Smooth muscle cell (in vitro differentiated cells): ENCODE measurements around the gene APLF. TPM values are rescaled to one million over a fixed set of nuclear protein-coding genes. Genes with fewer than 3 reads are reported as not detected.
"Not testable (repeated sequence)": the region's sequence is repeated elsewhere in the genome, so short reads cannot be mapped to it uniquely, and the experiment has no call there.

Experiments used
- DNase-seq: peaks from one replicate; lab custom pipeline; 2025; ENCODE audit not compliant: unreplicated experiment; lab: John Stamatoyannopoulos, UW
- H2AFZ ChIP-seq: fragments of 200-600 bp; sonication (generic); 2 replicates; pipeline ENCODE4 v1.6.0; 2016; ENCODE audit warnings: antibody characterized with exemption, low read depth, mild to moderate bottlenecking
- H3F3A ChIP-seq: fragments of 200-600 bp; sonication (generic); 2 replicates; pipeline ENCODE4 v1.6.0; 2017; ENCODE audit warnings: antibody characterized with exemption, low read depth
- H3K27ac ChIP-seq: fragments of 200-600 bp; sonication (generic); 2 replicates; pipeline ENCODE4 v1.5.1; 2016; ENCODE audit warnings: low read depth, mild to moderate bottlenecking
- H3K27me3 ChIP-seq: fragments of 200-600 bp; sonication (generic); 2 replicates; pipeline ENCODE4 v1.6.1; 2016; ENCODE audit warnings: low read depth, mild to moderate bottlenecking
- H3K36me3 ChIP-seq: fragments of 200-600 bp; sonication (generic); 2 replicates; pipeline ENCODE4 v1.5.1; 2016; ENCODE audit warnings: low read depth
- H3K4me1 ChIP-seq: fragments of 200-600 bp; sonication (generic); 2 replicates; pipeline ENCODE4 v1.5.1; 2016; ENCODE audit warnings: low read depth
- H3K4me2 ChIP-seq: fragments of 200-600 bp; sonication (generic); 2 replicates; pipeline ENCODE4 v1.6.0; 2016; ENCODE audit warnings: mild to moderate bottlenecking
- H3K4me3 ChIP-seq: fragments of 200-600 bp; sonication (generic); 2 replicates; pipeline ENCODE4 v1.5.1; 2016; ENCODE audit warnings: mild to moderate bottlenecking
- H3K79me2 ChIP-seq: fragments of 200-600 bp; sonication (generic); 2 replicates; pipeline ENCODE4 v1.6.0; 2016; ENCODE audit warnings: low read depth, mild to moderate bottlenecking
- H3K9ac ChIP-seq: fragments of 200-600 bp; sonication (generic); 2 replicates; pipeline ENCODE4 v1.6.0; 2016; ENCODE audit warnings: low read depth
- H3K9me3 ChIP-seq: fragments of 200-600 bp; sonication (generic); replicated peaks from 2 replicates; pipeline ENCODE4 v1.5.1; 2016; ENCODE audit warnings: low read depth
- H4K20me1 ChIP-seq: fragments of 200-600 bp; sonication (generic); 2 replicates; pipeline ENCODE4 v1.6.0; 2016; ENCODE audit warnings: low read depth
- CTCF ChIP-seq: fragments of 200-600 bp; sonication (generic); IDR thresholded peaks from 2 replicates; pipeline ENCODE4 v1.5.1; 2017; ENCODE audit warnings: borderline replicate concordance, mild to moderate bottlenecking, antibody characterized with exemption; ENCODE audit not compliant: insufficient read depth, poor library complexity, severe bottlenecking
- WGBS: methylation state at CpG from one replicate; pipeline ENCODE4 v1.1.7; 2016; ENCODE audit warnings: low lambda C conversion rate; 5-methylcytosine and 5-hydroxymethylcytosine counted together
- polyA plus RNA-seq: library from polyadenylated mRNA; unstranded; fragments of >200 nt; fragmentation: Nextera tagmentation; extraction: Ambion mirVana; gene quantifications from 2 replicates; pipeline ENCODE4 v1.2.1, GENCODE V29; 2016
- total RNA-seq: library from RNA; depleted of rRNA; stranded (reverse); fragments of >200 nt; gene quantifications from 2 replicates; pipeline ENCODE4 v1.2.3, GENCODE V29; 2014

APLF gene
- total and polyA plus RNA-seq, 2 experiments from 2014 or later: 3.4 to 8.0 TPM

DNA sequence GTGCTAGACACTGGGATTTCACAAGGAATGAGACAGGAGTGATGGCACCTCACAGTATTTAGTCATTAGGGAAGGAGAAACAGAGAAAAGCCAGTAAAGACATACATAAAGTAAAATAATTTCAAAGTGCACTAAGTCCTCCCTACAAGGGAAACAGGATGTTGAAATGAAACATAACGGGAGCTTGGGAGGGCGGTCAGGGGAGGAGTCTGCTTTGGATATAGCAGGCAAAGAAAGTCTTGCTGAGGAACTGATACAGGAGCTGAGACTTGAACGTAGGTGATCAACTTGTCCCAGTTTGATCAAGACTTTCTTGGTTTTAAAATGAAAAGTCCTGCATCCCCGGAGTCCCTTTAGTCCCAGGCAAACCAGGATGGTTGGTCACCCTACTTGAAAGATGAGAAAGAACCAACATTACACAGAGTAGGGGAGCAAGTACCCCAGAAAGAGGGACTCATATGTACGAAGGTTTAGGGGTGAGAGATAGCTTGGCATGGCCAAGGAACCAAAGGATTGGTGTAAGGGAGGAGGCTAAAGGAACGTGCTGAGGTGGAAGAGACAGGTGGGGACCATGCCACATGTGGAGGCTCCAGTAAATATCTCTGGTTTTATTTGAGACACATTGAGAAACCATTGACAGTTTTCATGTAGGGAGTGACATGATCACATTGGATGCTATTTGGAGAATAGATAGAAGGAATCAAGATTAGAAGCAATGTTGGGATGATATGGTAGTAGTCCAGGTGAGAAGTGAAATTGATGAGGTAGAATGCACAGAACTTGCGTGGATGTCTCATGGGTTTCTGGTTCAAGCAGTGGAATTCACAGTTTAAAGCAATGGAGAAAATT lies 28.7 kb upstream of the APLF start:
- H3K4me1 ChIP-seq: peaks cover 3% of the 10 kb centered on the region
- no peak overlapping the region for H3K4me2 ChIP-seq
- H3K4me3 ChIP-seq: no peak overlapping the region
- H2AFZ ChIP-seq: peak overlapping the region; percentile 41
- DNase-seq: no peak
- H3K27ac ChIP-seq: no peak overlapping the region
- H3K9me3 ChIP-seq: no peaks in the 10 kb centered on the region
- H3K27me3 ChIP-seq: no peaks in the 10 kb centered on the region
- no peak for TF ChIP-seq CTCF
- WGBS: 83% methylated on average over 7 of the region's 7 CpGs
- H3K9ac ChIP-seq: no peak overlapping the region
- H4K20me1 ChIP-seq: no peaks in the 10 kb centered on the region
- no peaks in the 10 kb centered on the region for H3K36me3 ChIP-seq
- H3K79me2 ChIP-seq: no peaks in the 10 kb centered on the region
- H3F3A ChIP-seq: no peaks in the 10 kb centered on the region

DNA sequence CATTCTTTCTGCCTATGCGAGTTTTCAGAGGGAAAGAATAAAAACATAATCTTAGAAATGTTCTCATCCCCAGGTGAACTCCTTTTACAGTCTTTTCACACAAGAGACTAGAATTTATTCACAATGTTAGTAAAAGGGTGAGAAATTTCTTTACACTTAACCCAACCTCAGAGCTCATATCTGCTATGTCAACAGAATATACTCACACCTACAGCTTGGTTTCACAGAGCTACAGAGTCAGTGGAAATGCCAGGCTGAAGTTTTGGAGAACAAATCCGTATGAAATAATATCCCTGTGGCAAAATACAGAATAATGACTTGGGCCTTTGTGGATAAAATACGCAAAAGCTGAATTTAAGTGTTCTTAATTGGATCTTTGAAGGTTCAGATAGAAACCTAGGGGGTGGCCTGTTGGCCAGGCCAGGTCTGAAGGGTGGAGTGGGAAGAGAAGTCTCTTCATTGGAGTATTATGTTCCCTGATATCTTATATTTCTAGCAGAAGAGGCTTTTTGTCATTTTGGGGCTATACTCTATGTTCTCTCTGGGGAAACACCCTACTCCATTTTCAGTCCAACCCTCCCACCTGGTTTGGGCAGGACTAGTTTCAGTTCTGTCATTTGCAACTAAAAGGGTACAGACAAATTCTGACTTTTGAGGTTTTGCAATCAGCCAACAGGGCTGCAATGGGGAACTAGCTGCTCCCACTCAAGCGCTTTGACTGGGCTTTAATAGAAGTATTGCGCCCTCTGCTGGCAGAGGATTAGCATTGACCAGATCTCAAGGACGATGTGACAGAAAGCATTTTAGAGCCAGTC lies 26.0 kb upstream of the APLF start:
- WGBS: 48% methylated on average over 6 of the region's 6 CpGs
- Histone ChIP-seq H3K79me2 (no peaks in the 10 kb centered on the region), H3K27ac (no peak overlapping the region), H3K27me3 (no peaks in the 10 kb centered on the region), H3K4me3 (no peak overlapping the region), H3K4me1 (peaks cover under 1% of the 10 kb centered on the region), H3F3A (no peaks in the 10 kb centered on the region), H3K9ac (no peak overlapping the region), H2AFZ (no peak overlapping the region), H4K20me1 (no peaks in the 10 kb centered on the region), H3K9me3 (no peaks in the 10 kb centered on the region), H3K36me3 (no peaks in the 10 kb centered on the region), H3K4me2 (no peak overlapping the region)
- TF ChIP-seq CTCF: peak; percentile 88
- DNase-seq: peak; percentile 10

DNA sequence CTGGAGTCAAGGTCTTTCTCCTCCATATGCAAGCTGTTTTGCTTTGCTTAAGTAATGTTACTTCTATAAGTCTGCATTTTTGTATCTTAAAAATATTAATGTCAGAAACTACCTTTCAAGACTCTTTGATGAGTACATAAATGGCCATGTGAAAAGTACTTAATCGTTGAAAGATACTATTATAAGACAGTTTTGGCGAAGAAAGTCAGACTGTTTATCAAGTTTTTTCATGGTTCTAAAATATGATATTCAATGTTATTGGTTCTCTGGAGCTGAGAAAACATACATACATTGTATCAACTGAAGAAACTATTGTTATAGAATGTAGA lies 25.4 kb upstream of the APLF start:
- Histone ChIP-seq H3K9me3 (no peaks in the 10 kb centered on the region), H3K4me1 (no peaks in the 10 kb centered on the region), H3K27me3 (no peaks in the 10 kb centered on the region), H3F3A (no peaks in the 10 kb centered on the region), H3K27ac (no peak overlapping the region), H3K9ac (no peak overlapping the region), H3K36me3 (no peaks in the 10 kb centered on the region), H2AFZ (no peak overlapping the region), H3K4me3 (no peak overlapping the region), H3K79me2 (no peaks in the 10 kb centered on the region), H4K20me1 (no peaks in the 10 kb centered on the region), H3K4me2 (no peak overlapping the region)
- DNase-seq: no peak
- TF ChIP-seq CTCF: no peak
- 96% methylated on average over 2 of the region's 2 CpGs for WGBS

- H3K9ac ChIP-seq, H4K20me1 ChIP-seq, H3K27me3 ChIP-seq, H3F3A ChIP-seq, H3K36me3 ChIP-seq, H3K4me1 ChIP-seq, DNase-seq, H2AFZ ChIP-seq, H3K27ac ChIP-seq, H3K4me3 ChIP-seq, H3K9me3 ChIP-seq, H3K79me2 ChIP-seq, H3K4me2 ChIP-seq: not testable (repeated sequence)
- 78% methylated on average over 3 of the region's 3 CpGs for WGBS
These were observed 21.0 kb upstream of the APLF start for GRCh38 chr2:68446425-68446824.
